ENCODE results near the gene SH3BP2. TPM values are rescaled to one million over a fixed set of nuclear protein-coding genes. Genes with fewer than 3 reads are reported as not detected.

SH3BP2 gene
- total and polyA plus RNA-seq, 12 donors = 10.4 to 47.7 (median 16.4) TPM

- no peak for TF ChIP-seq CTCF (IDR thresholded peaks at IDR 0.05)
- intact Hi-C loops (cut with DNase I) = loop anchor here in 2 of 10 donors (10.0 kb wide), 1 partner anchor 46 kb away; no protein-coding TSS in a partner anchor
- WGBS, 2 donors = 77% methylated on average over 10 of the region's 10 CpGs
- no peak overlapping the region for H3K4me3 ChIP-seq
- DNase-seq = no peak
- peaks cover 50 to 93% (median 72%) of the 10 kb centered on the region in 9 donors for H3K4me1 ChIP-seq
- H3K9me3 ChIP-seq = no peaks in the 10 kb centered on the region
- H3K36me3 ChIP-seq = peaks cover 0 to 31% (median 0%) of the 10 kb centered on the region in 9 donors
- peak overlapping the region; percentile 12 to 95 (median 80) for H3K27ac ChIP-seq
- ATAC-seq = no peak
- H3K27me3 ChIP-seq = no peaks in the 10 kb centered on the region
Observed at GRCh38 chr4:2810388-2810787, 17.5 kb downstream of the SH3BP2 start.

GRCh38 chr4:2811830-2812611 is 19.1 kb downstream of the SH3BP2 start:
- WGBS, 2 donors = 50 to 64% methylated on average over 21 of the region's 21 CpGs
- Histone ChIP-seq H3K4me3 (peak overlapping the region; percentile 12 to 71 (median 48)), H3K36me3 (peaks cover 0 to 35% (median 0%) of the 10 kb centered on the region in 9 donors), H3K4me1 (peaks cover 34 to 93% (median 56%) of the 10 kb centered on the region in 9 donors), H3K27me3 (no peaks in the 10 kb centered on the region), H3K9me3 (peaks cover 0 to 14% (median 0%) of the 10 kb centered on the region in 11 donors), H3K27ac (peak overlapping the region; percentile 55 to 95 (median 84))
- peak; percentile 57 to 86 (median 75) for ATAC-seq
- no peak for TF ChIP-seq CTCF (IDR thresholded peaks at IDR 0.05)
- peak; percentile 70 to 78 for DNase-seq
- intact Hi-C loops (cut with DNase I) = loop anchor here in 3 of 10 donors (2.0 to 10.0 kb wide), 2 partner anchors 47 kb away; no protein-coding TSS in a partner anchor

DNA sequence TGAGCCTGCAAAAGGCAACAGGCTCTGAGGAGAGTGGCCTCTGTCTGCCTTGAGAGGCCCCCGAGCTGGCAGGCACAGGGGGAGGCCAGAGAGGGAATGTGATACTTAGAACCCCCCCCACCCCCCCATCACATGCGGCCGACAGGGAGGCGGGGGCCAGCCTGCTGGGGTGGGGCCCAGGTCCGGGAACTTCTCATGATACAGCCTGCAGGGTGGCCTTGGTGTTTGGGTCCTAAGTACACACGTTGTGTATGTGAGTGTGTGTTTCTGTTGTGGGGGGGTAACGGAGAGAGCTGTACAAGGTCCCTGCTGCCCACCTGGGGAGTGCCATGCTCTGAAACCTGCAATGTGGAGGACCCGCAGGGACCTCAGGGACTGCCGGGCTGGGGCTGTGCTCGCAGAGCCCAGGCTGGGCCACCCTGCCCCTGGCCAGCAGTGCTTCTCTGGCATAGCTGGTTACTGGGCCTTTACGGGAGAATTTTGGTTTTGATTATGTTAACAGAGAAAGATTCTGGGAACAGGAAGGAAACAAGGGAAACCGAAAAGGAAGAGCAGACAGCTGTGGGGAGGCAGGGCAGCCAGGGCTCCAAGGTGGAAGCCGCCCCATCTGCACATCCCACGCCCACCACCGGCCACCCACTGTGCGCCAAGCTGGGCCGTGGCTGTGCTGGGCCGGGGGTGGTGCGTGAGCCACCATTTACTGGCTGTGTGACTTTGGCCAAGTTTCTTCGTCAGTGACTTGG is 19.9 kb downstream of the SH3BP2 start:
- ATAC-seq (peak in 5 of 8 donors; percentile 16 to 46 (median 32)), DNase-seq (no peak)
- Histone ChIP-seq H3K9me3 (peaks cover 0 to 14% (median 0%) of the 10 kb centered on the region in 11 donors), H3K4me3 (peak overlapping the region; percentile 12 to 71 (median 48)), H3K36me3 (peaks cover 0 to 32% (median 0%) of the 10 kb centered on the region in 9 donors), H3K27me3 (no peaks in the 10 kb centered on the region), H3K27ac (peak overlapping the region; percentile 55 to 95 (median 84)), H3K4me1 (peaks cover 30 to 93% (median 56%) of the 10 kb centered on the region in 9 donors)
- intact Hi-C loops (cut with DNase I) = loop anchor here in 3 of 10 donors (2.0 to 10.0 kb wide), 2 partner anchors 48 kb away; no protein-coding TSS in a partner anchor
- TF ChIP-seq CTCF (IDR thresholded peaks at IDR 0.05) = no peak
- 42 to 56% methylated on average over 20 of the region's 20 CpGs for WGBS, 2 donors

Data from heart right ventricle (tissue), 16 donors.